Testis (tissue), 3 donors: ENCODE data around the gene IL1RAPL2. TPM values are rescaled to one million over a fixed set of nuclear protein-coding genes. Genes with fewer than 3 reads are reported as not detected.

ENCODE experiments used
- DNase-seq: peaks from one replicate; pipeline ENCODE4 v3.0.0-alpha.2; 2019
- H3K27ac ChIP-seq, 2 donors: fragments of 200-600 bp; sonication (generic); one replicate each; pipeline ENCODE4 v1.5.1; 2019
- H3K27me3 ChIP-seq: fragments of 200-600 bp; sonication (generic); one replicate; pipeline ENCODE4 v1.5.1; 2019
- H3K36me3 ChIP-seq: fragments of 200-600 bp; sonication (generic); one replicate; pipeline ENCODE4 v1.5.1; 2017; ENCODE audit warnings: low read depth; ENCODE audit errors: missing control alignments
- H3K4me1 ChIP-seq: fragments of 200-600 bp; sonication (generic); one replicate; pipeline ENCODE4 v1.5.1; 2019
- H3K4me3 ChIP-seq, 2 donors: fragments of 200-600 bp; sonication (generic); one replicate each; pipeline ENCODE4 v1.5.1; 2017 to 2019
- H3K9me3 ChIP-seq: fragments of 200-600 bp; sonication (generic); one replicate; pipeline ENCODE4 v1.5.1; 2017
- CTCF ChIP-seq, 3 experiments: fragments of 450-650 bp in 2 of 3; fragments of 200-600 bp in 1 of 3; sonication (generic) in 1 of 3; IDR thresholded peaks; one replicate each; pipeline ENCODE4 v1.5.1; 2016 to 2019; ENCODE audit warnings: antibody characterized with exemption in 3 of 3, mild to moderate bottlenecking in 2 of 3, moderate library complexity in 1 of 3
- POLR2A ChIP-seq: fragments of 450-650 bp; IDR thresholded peaks from one replicate; pipeline ENCODE4 v1.6.1; 2017; ENCODE audit warnings: antibody characterized with exemption, mild to moderate bottlenecking, moderate library complexity
- WGBS, 2 donors: methylation state at CpG; one replicate each; pipeline ENCODE4 v1.1.5; 2018; 5-methylcytosine and 5-hydroxymethylcytosine counted together
- intact Hi-C: fragments of 100-400 bp; cut with DNase I; formaldehyde crosslinking; loops from one replicate; pipeline ENCODE4 v1.15.1; 2023; ENCODE audit warnings: low total_unique reads
- polyA plus RNA-seq: library from polyadenylated mRNA; stranded (reverse); fragments of 350-450 nt; fragmentation: Illumina TruSeq; extraction: RNeasy Lipid Tissue Mini Kit (QIAGEN cat#74804); gene quantifications from one replicate; pipeline ENCODE4 v1.2.3, GENCODE V29; 2014; ENCODE audit warnings: low read depth, low replicate concordance; ENCODE audit not compliant: insufficient read depth
- total RNA-seq, 2 donors: library from RNA; depleted of rRNA; stranded (reverse); fragments of >200 nt; gene quantifications; one replicate each; pipeline ENCODE4 v1.2.3, GENCODE V29; 2016

IL1RAPL2 gene
- total and polyA plus RNA-seq, 3 donors from 2014 or later, result 0.47 to 1.3 (median 1.2) TPM

- TF ChIP-seq CTCF (IDR thresholded peaks at IDR 0.05) (no peak), POLR2A (no peak)
- H3K4me1 ChIP-seq, result no peaks in the 10 kb centered on the region
- H3K36me3 ChIP-seq, result no peaks in the 10 kb centered on the region
- no peak overlapping the region for H3K4me3 ChIP-seq
- no peaks in the 10 kb centered on the region for H3K27me3 ChIP-seq
- WGBS, 2 donors, result 88 to 91% methylated on average over 2 of the region's 2 CpGs
- H3K9me3 ChIP-seq, result no peaks in the 10 kb centered on the region
- no peak overlapping the region for H3K27ac ChIP-seq
- intact Hi-C loops, result no loop called here
- DNase-seq, result no peak
These were observed 1042.7 kb downstream of the IL1RAPL2 start for GRCh38 chrX:105608745-105609144.

- 80 to 88% methylated on average over 3 of the region's 3 CpGs for whole genome bisulfite sequencing, 2 donors
- Histone ChIP-seq H3K36me3 (no peaks in the 10 kb centered on the region), H3K27ac (no peak overlapping the region), H3K9me3 (no peaks in the 10 kb centered on the region), H3K4me3 (no peak overlapping the region), H3K27me3 (no peaks in the 10 kb centered on the region), H3K4me1 (no peaks in the 10 kb centered on the region)
- TF ChIP-seq POLR2A (no peak), CTCF (IDR thresholded peaks at IDR 0.05) (no peak)
- intact Hi-C loops, result no loop called here
- no peak for DNase-seq
These were observed 1043.5 kb downstream of the IL1RAPL2 start for GRCh38 chrX:105609530-105609929.

GRCh38 chrX:105610411-105610810, 1044.4 kb downstream of the IL1RAPL2 start:
- WGBS, 2 donors, result 86 to 87% methylated on average over 2 of the region's 2 CpGs
- DNase-seq, result no peak
- TF ChIP-seq CTCF (IDR thresholded peaks at IDR 0.05), result no peak
- no peak for TF ChIP-seq POLR2A
- Histone ChIP-seq H3K36me3 (no peaks in the 10 kb centered on the region), H3K27ac (no peak overlapping the region), H3K27me3 (no peaks in the 10 kb centered on the region), H3K4me1 (no peaks in the 10 kb centered on the region), H3K9me3 (no peaks in the 10 kb centered on the region), H3K4me3 (no peak overlapping the region)
- intact Hi-C loops, result no loop called here

GRCh38 chrX:105618393-105619101, 1052.5 kb downstream of the IL1RAPL2 start:
- H3K4me3 ChIP-seq, result no peak overlapping the region
- WGBS, 2 donors, result 61 to 86% methylated on average over 3 of the region's 3 CpGs
- H3K4me1 ChIP-seq, result no peaks in the 10 kb centered on the region
- no peaks in the 10 kb centered on the region for H3K36me3 ChIP-seq
- H3K27me3 ChIP-seq, result no peaks in the 10 kb centered on the region
- H3K9me3 ChIP-seq, result no peaks in the 10 kb centered on the region
- H3K27ac ChIP-seq, result no peak overlapping the region
- intact Hi-C loops, result no loop called here
- TF ChIP-seq CTCF (IDR thresholded peaks at IDR 0.05) (no peak), POLR2A (no peak)
- no peak for DNase-seq

- no peaks in the 10 kb centered on the region for H3K9me3 ChIP-seq
- H3K4me1 ChIP-seq, result no peaks in the 10 kb centered on the region
- no peaks in the 10 kb centered on the region for H3K36me3 ChIP-seq
- DNase-seq, result no peak
- no peak overlapping the region for H3K4me3 ChIP-seq
- intact Hi-C loops, result no loop called here
- H3K27me3 ChIP-seq, result no peaks in the 10 kb centered on the region
- no peak overlapping the region for H3K27ac ChIP-seq
- TF ChIP-seq CTCF (IDR thresholded peaks at IDR 0.05), result no peak
- TF ChIP-seq POLR2A, result no peak
These were observed 1068.2 kb downstream of the IL1RAPL2 start for GRCh38 chrX:105634180-105634579.
